ENCODE results near the gene SCGB1D1.

Gene SCGB1D1

GRCh38 chr11:62150887-62151736 lies 38.9 kb upstream of the SCGB1D1 start:
- no peak for DNase-seq (ENCODE audit: extremely low read depth, low read depth)
- H3K4me3 ChIP-seq (replicated peaks; ENCODE audit: low read depth, low read length): no peak overlapping the region
- TF ChIP-seq CTCF (IDR thresholded peaks at IDR 0.05; ENCODE audit: low read depth, low read length, missing control alignments): no peak

GRCh38 chr11:62151737-62152102 lies 38.3 kb upstream of the SCGB1D1 start:
- TF ChIP-seq CTCF (IDR thresholded peaks at IDR 0.05; ENCODE audit: low read depth, low read length, missing control alignments): no peak
- no peak for DNase-seq (ENCODE audit: extremely low read depth, low read depth)
- H3K4me3 ChIP-seq (replicated peaks; ENCODE audit: low read depth, low read length): no peak overlapping the region

- no peak for TF ChIP-seq CTCF (IDR thresholded peaks at IDR 0.05; ENCODE audit: low read depth, low read length, missing control alignments)
- H3K4me3 ChIP-seq (replicated peaks; ENCODE audit: low read depth, low read length): no peak overlapping the region
Observed at GRCh38 chr11:62152245-62153086, 37.5 kb upstream of the SCGB1D1 start.

GRCh38 chr11:62153087-62153395 lies 37.0 kb upstream of the SCGB1D1 start:
- TF ChIP-seq CTCF (IDR thresholded peaks at IDR 0.05; ENCODE audit: low read depth, low read length, missing control alignments): no peak
- no peak overlapping the region for H3K4me3 ChIP-seq (replicated peaks; ENCODE audit: low read depth, low read length)
- no peak for DNase-seq (ENCODE audit: extremely low read depth, low read depth)

More at GRCh38 chr11:62152245-62153086, 37.5 kb upstream of the SCGB1D1 start:
- DNase-seq (ENCODE audit: extremely low read depth, low read depth): no peak

GRCh38 chr11:62153617-62154016 lies 36.4 kb upstream of the SCGB1D1 start:
- no peak for DNase-seq (ENCODE audit: extremely low read depth, low read depth)
- H3K4me3 ChIP-seq (replicated peaks; ENCODE audit: low read depth, low read length): no peak overlapping the region
- no peak for TF ChIP-seq CTCF (IDR thresholded peaks at IDR 0.05; ENCODE audit: low read depth, low read length, missing control alignments)

GRCh38 chr11:62157603-62158002 lies 32.4 kb upstream of the SCGB1D1 start:
- no peak for TF ChIP-seq CTCF (IDR thresholded peaks at IDR 0.05; ENCODE audit: low read depth, low read length, missing control alignments)
- no peak for DNase-seq (ENCODE audit: extremely low read depth, low read depth)
- H3K4me3 ChIP-seq (replicated peaks; ENCODE audit: low read depth, low read length): no peak overlapping the region
